Suprapubic skin (tissue), 4 donors: Measurements from ENCODE around the gene MYO6. TPM values are rescaled to one million over a fixed set of nuclear protein-coding genes. Genes with fewer than 3 reads are reported as not detected.

Source experiments
- DNase-seq, 2 donors: peaks; one replicate each; pipeline ENCODE4 v3.0.0-alpha.2; 2019; ENCODE audit warnings: low spot score in 2 of 2
- H3K27ac ChIP-seq: fragments of 200-600 bp; sonication (generic); one replicate; pipeline ENCODE4 v1.5.1; 2019
- H3K27me3 ChIP-seq: fragments of 200-600 bp; sonication (generic); one replicate; pipeline ENCODE4 v1.5.1; 2019
- H3K36me3 ChIP-seq: fragments of 200-600 bp; sonication (generic); one replicate; pipeline ENCODE4 v1.5.1; 2019
- H3K4me1 ChIP-seq: fragments of 200-600 bp; sonication (generic); one replicate; pipeline ENCODE4 v1.5.1; 2019
- H3K4me3 ChIP-seq: fragments of 200-600 bp; sonication (generic); one replicate; pipeline ENCODE4 v1.5.1; 2019; ENCODE audit warnings: mild to moderate bottlenecking
- H3K9me3 ChIP-seq: fragments of 200-600 bp; sonication (generic); one replicate; pipeline ENCODE4 v1.5.1; 2019
- EP300 ChIP-seq: sonication (generic); formaldehyde crosslinking; IDR thresholded peaks from one replicate; pipeline ENCODE4 v1.6.1; 2017; ENCODE audit warnings: antibody characterized with exemption
- POLR2A ChIP-seq, 2 donors: fragments of 450-650 bp; IDR thresholded peaks; one replicate each; pipeline ENCODE4 v1.6.1; 2017; ENCODE audit warnings: antibody characterized with exemption in 2 of 2, mild to moderate bottlenecking in 2 of 2, moderate library complexity in 2 of 2
- POLR2AphosphoS5 ChIP-seq, 3 donors: sonication (generic); formaldehyde crosslinking; IDR thresholded peaks; one replicate each; pipeline ENCODE4 v1.6.1; 2017; ENCODE audit warnings: antibody characterized with exemption in 3 of 3
- WGBS: methylation state at CpG from one replicate; pipeline ENCODE4 v1.1.5; 2018; 5-methylcytosine and 5-hydroxymethylcytosine counted together
- total RNA-seq, 4 donors: library from RNA; depleted of rRNA; stranded (reverse); fragments of >200 nt; gene quantifications; one replicate each; pipeline ENCODE4 v1.1.0, GENCODE V29; 2016
- TF ChIP-seq, protein P1 (sequence below), 2 donors: fragments of 200-600 bp in 1 of 2; fragments of 450-650 bp in 1 of 2; sonication (generic) in 1 of 2; IDR thresholded peaks; one replicate each; pipeline ENCODE4 v1.5.1; 2016 to 2019; ENCODE audit warnings: antibody characterized with exemption in 2 of 2, mild to moderate bottlenecking in 1 of 2, moderate library complexity in 1 of 2

MYO6 gene
- total RNA-seq, 4 donors from 2014 or later = 27.8 to 42.6 (median 30.6) TPM

DNA sequence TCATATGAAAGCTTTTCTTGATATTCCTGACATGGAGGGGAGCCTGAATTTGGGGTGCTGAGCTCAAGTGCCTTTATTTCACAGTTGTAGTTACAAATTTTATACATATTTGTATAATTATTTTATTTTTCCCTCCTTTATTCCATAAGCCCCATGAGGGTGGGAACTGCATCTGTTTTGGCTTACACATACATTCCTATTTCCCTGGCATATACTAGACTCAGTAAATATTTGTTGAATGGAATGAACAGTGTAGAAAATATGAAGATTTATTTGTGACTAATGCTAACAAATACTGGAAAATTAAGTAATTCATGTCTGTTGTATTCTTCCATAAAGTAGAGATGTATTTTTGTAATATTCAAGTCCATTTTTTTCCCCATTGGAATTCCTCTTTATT is 127.1 kb downstream of the MYO6 start:
- Histone ChIP-seq H3K9me3 (no peaks in the 10 kb centered on the region), H3K27me3 (no peaks in the 10 kb centered on the region), H3K4me1 (no peaks in the 10 kb centered on the region), H3K36me3 (peaks cover 34% of the 10 kb centered on the region), H3K27ac (no peak overlapping the region), H3K4me3 (no peak overlapping the region)
- TF ChIP-seq, protein P1, sequence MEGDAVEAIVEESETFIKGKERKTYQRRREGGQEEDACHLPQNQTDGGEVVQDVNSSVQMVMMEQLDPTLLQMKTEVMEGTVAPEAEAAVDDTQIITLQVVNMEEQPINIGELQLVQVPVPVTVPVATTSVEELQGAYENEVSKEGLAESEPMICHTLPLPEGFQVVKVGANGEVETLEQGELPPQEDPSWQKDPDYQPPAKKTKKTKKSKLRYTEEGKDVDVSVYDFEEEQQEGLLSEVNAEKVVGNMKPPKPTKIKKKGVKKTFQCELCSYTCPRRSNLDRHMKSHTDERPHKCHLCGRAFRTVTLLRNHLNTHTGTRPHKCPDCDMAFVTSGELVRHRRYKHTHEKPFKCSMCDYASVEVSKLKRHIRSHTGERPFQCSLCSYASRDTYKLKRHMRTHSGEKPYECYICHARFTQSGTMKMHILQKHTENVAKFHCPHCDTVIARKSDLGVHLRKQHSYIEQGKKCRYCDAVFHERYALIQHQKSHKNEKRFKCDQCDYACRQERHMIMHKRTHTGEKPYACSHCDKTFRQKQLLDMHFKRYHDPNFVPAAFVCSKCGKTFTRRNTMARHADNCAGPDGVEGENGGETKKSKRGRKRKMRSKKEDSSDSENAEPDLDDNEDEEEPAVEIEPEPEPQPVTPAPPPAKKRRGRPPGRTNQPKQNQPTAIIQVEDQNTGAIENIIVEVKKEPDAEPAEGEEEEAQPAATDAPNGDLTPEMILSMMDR (IDR thresholded peaks at IDR 0.05) = no peak
- DNase-seq = no peak

GRCh38 chr6:75880305-75880704 is 131.3 kb downstream of the MYO6 start:
- Histone ChIP-seq H3K4me3 (no peak overlapping the region), H3K9me3 (no peaks in the 10 kb centered on the region), H3K27me3 (no peaks in the 10 kb centered on the region), H3K27ac (no peak overlapping the region), H3K36me3 (peaks cover 10% of the 10 kb centered on the region), H3K4me1 (no peaks in the 10 kb centered on the region)
- no peak for DNase-seq
- TF ChIP-seq POLR2A (IDR thresholded peaks at IDR 0.05) (no peak), POLR2AphosphoS5 (IDR thresholded peaks at IDR 0.05) (no peak), EP300 (no peak)
- TF ChIP-seq, protein P1 (IDR thresholded peaks at IDR 0.05) = no peak
- WGBS = 95% methylated on average over 1 of the region's 1 CpG

GRCh38 chr6:75882734-75883133 is 133.7 kb downstream of the MYO6 start:
- H3K9me3 ChIP-seq = no peaks in the 10 kb centered on the region
- DNase-seq = no peak
- no peaks in the 10 kb centered on the region for H3K4me1 ChIP-seq
- WGBS = 46% methylated on average over 2 of the region's 2 CpGs
- no peaks in the 10 kb centered on the region for H3K27me3 ChIP-seq
- no peak for TF ChIP-seq POLR2AphosphoS5 (IDR thresholded peaks at IDR 0.05)
- TF ChIP-seq, protein P1 (IDR thresholded peaks at IDR 0.05) = no peak
- TF ChIP-seq EP300 = no peak
- no peak for TF ChIP-seq POLR2A (IDR thresholded peaks at IDR 0.05)
- no peak overlapping the region for H3K4me3 ChIP-seq
- H3K27ac ChIP-seq = no peak overlapping the region
- peaks cover under 1% of the 10 kb centered on the region for H3K36me3 ChIP-seq

GRCh38 chr6:75884822-75885221 is 135.8 kb downstream of the MYO6 start:
- no peak overlapping the region for H3K27ac ChIP-seq
- no peaks in the 10 kb centered on the region for H3K27me3 ChIP-seq
- WGBS = 88% methylated on average over 2 of the region's 2 CpGs
- H3K9me3 ChIP-seq = no peaks in the 10 kb centered on the region
- peaks cover 3% of the 10 kb centered on the region for H3K36me3 ChIP-seq
- no peak overlapping the region for H3K4me3 ChIP-seq
- no peaks in the 10 kb centered on the region for H3K4me1 ChIP-seq
- no peak for DNase-seq
- TF ChIP-seq POLR2AphosphoS5 (IDR thresholded peaks at IDR 0.05) (no peak), POLR2A (IDR thresholded peaks at IDR 0.05) (no peak), EP300 (no peak)
- TF ChIP-seq, protein P1 (IDR thresholded peaks at IDR 0.05) = no peak

DNA sequence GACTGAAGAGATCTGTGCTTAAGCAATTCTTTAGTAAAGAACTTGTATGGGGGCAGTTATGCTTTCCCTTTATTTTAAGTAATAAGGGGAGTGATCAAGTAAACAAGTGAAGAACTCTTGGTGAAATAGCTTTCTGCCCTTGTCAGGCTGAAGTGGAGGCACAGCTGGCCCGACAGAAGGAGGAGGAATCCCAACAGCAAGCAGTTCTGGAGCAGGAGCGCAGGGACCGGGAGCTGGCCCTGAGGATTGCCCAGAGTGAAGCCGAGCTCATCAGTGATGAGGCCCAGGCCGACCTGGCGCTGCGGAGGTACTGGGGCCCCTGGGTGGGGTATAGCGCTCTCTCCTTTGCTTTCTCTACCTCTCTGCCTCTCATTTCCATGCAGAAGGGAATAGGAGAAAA is 143.3 kb downstream of the MYO6 start:
- H3K4me3 ChIP-seq = no peak overlapping the region
- no peak for TF ChIP-seq POLR2AphosphoS5 (IDR thresholded peaks at IDR 0.05)
- TF ChIP-seq, protein P1 (IDR thresholded peaks at IDR 0.05) = no peak
- TF ChIP-seq EP300 = no peak
- H3K27ac ChIP-seq = no peak overlapping the region
- no peaks in the 10 kb centered on the region for H3K4me1 ChIP-seq
- H3K9me3 ChIP-seq = no peaks in the 10 kb centered on the region
- H3K36me3 ChIP-seq = peaks cover 26% of the 10 kb centered on the region
- 89% methylated on average over 8 of the region's 8 CpGs for WGBS
- no peaks in the 10 kb centered on the region for H3K27me3 ChIP-seq
- no peak for DNase-seq
